HUES64 (cell line): ENCODE data around the gene RFWD3.

Experiments used
- H3K27ac ChIP-seq: 2 replicates; pipeline ENCODE4 v1.7.0; 2013; ENCODE audit warnings: low read depth, low read length, inconsistent platforms
- H3K27me3 ChIP-seq: 2 replicates; pipeline ENCODE4 v1.6.1; 2013; ENCODE audit warnings: mild to moderate bottlenecking, low read length; ENCODE audit not compliant: insufficient read depth
- H3K36me3 ChIP-seq: 2 replicates; pipeline ENCODE4 v1.6.1; 2013; ENCODE audit warnings: mild to moderate bottlenecking, low read length; ENCODE audit not compliant: insufficient read depth
- H3K4me1 ChIP-seq: 2 replicates; pipeline ENCODE4 v1.6.1; 2013; ENCODE audit warnings: mild to moderate bottlenecking, low read length, moderate library complexity; ENCODE audit not compliant: insufficient read depth
- H3K4me3 ChIP-seq: 2 replicates; pipeline ENCODE4 v1.5.1; 2013; ENCODE audit warnings: mild to moderate bottlenecking, low read length, moderate library complexity
- H3K9ac ChIP-seq: 2 replicates; pipeline ENCODE4 v1.6.1; 2013; ENCODE audit warnings: mild to moderate bottlenecking, low read depth, low read length
- H3K9me3 ChIP-seq: 2 replicates; pipeline ENCODE4 v1.6.1; 2013; ENCODE audit warnings: low read depth, low read length; ENCODE audit not compliant: insufficient read depth
- WGBS: fragments of 150-250, 120-280 bp; methylation state at CpG from one replicate; pipeline ENCODE4 v1.1.7; 2013; ENCODE audit warnings: missing lambda C conversion rate; 5-methylcytosine and 5-hydroxymethylcytosine counted together

Gene RFWD3

GRCh38 chr16:74608944-74609343 lies 57.7 kb downstream of the RFWD3 start:
- no peak overlapping the region for H3K9ac ChIP-seq
- H3K36me3 ChIP-seq: no peaks in the 10 kb centered on the region
- H3K4me3 ChIP-seq: no peak overlapping the region
- 94% methylated on average over 6 of the region's 6 CpGs for WGBS
- H3K9me3 ChIP-seq: no peaks in the 10 kb centered on the region
- H3K27ac ChIP-seq: no peak overlapping the region
- H3K27me3 ChIP-seq: no peaks in the 10 kb centered on the region
- H3K4me1 ChIP-seq: peaks cover 23% of the 10 kb centered on the region

- Histone ChIP-seq H3K9ac (no peak overlapping the region), H3K9me3 (no peaks in the 10 kb centered on the region), H3K27ac (peak overlapping the region; percentile 21), H3K4me1 (peaks cover 24% of the 10 kb centered on the region), H3K4me3 (no peak overlapping the region), H3K36me3 (no peaks in the 10 kb centered on the region), H3K27me3 (no peaks in the 10 kb centered on the region)
- 90% methylated on average over 6 of the region's 6 CpGs for WGBS
Observed at GRCh38 chr16:74608381-74608780, 58.3 kb downstream of the RFWD3 start.

GRCh38 chr16:74607962-74608356 lies 58.7 kb downstream of the RFWD3 start:
- no peaks in the 10 kb centered on the region for H3K9me3 ChIP-seq
- peaks cover 24% of the 10 kb centered on the region for H3K4me1 ChIP-seq
- H3K27ac ChIP-seq: peak overlapping the region; percentile 99
- H3K4me3 ChIP-seq: peak overlapping the region; percentile 74
- WGBS: 55% methylated on average over 6 of the region's 6 CpGs
- peak overlapping the region; percentile 27; the same call in 1 of the 2 replicates for H3K9ac ChIP-seq
- no peaks in the 10 kb centered on the region for H3K27me3 ChIP-seq
- H3K36me3 ChIP-seq: no peaks in the 10 kb centered on the region

GRCh38 chr16:74607310-74607961 lies 59.2 kb downstream of the RFWD3 start:
- 23% methylated on average over 10 of the region's 14 CpGs for WGBS
- Histone ChIP-seq H3K4me3 (peak overlapping the region; percentile 74), H3K4me1 (peaks cover 24% of the 10 kb centered on the region)

GRCh38 chr16:74606521-74607309 lies 60.0 kb downstream of the RFWD3 start, which contains the start of gene GLG1:
Gene GLG1, minus strand, starts transcription at chr16:74607114. Its CDS starts 20 bp downstream, at chr16:74607094.
- peak within 1 kb of the TSS; percentile 99 for H3K27ac ChIP-seq
- H3K9me3 ChIP-seq: no peaks in the 10 kb centered on the region
- peak within 1 kb of the TSS; percentile 74 for H3K4me3 ChIP-seq
- under 1% methylated on average over 77 of the region's 77 CpGs for WGBS
- H3K4me1 ChIP-seq: peaks cover 26% of the 10 kb centered on the region
- H3K9ac ChIP-seq: peak within 1 kb of the TSS; percentile 94
- H3K36me3 ChIP-seq: no peaks in the 10 kb centered on the region
- no peaks in the 10 kb centered on the region for H3K27me3 ChIP-seq

More at GRCh38 chr16:74607310-74607961, 59.2 kb downstream of the RFWD3 start:
- H3K36me3 ChIP-seq: no peaks in the 10 kb centered on the region
- H3K9ac ChIP-seq: peak overlapping the region; percentile 94
- H3K27ac ChIP-seq: peak overlapping the region; percentile 99
- H3K27me3 ChIP-seq: no peaks in the 10 kb centered on the region
- H3K9me3 ChIP-seq: no peaks in the 10 kb centered on the region

- Histone ChIP-seq H3K36me3 (no peaks in the 10 kb centered on the region), H3K4me1 (peaks cover 28% of the 10 kb centered on the region), H3K9ac (peak overlapping the region; percentile 94), H3K4me3 (peak overlapping the region; percentile 74), H3K27ac (peak overlapping the region; percentile 99), H3K9me3 (no peaks in the 10 kb centered on the region), H3K27me3 (no peaks in the 10 kb centered on the region)
- 5% methylated on average over 17 of the region's 17 CpGs for WGBS
Observed at GRCh38 chr16:74605746-74606520, 60.7 kb downstream of the RFWD3 start.

GRCh38 chr16:74605332-74605731 lies 61.3 kb downstream of the RFWD3 start:
- H3K4me3 ChIP-seq: peak overlapping the region; percentile 74
- H3K27ac ChIP-seq: no peak overlapping the region
- H3K27me3 ChIP-seq: no peaks in the 10 kb centered on the region
- WGBS: 66% methylated on average over 5 of the region's 6 CpGs
- H3K9ac ChIP-seq: peak overlapping the region; percentile 94; the same call in 1 of the 2 replicates
- H3K9me3 ChIP-seq: no peaks in the 10 kb centered on the region
- no peaks in the 10 kb centered on the region for H3K36me3 ChIP-seq
- H3K4me1 ChIP-seq: peaks cover 28% of the 10 kb centered on the region

GRCh38 chr16:74603848-74604247 lies 62.8 kb downstream of the RFWD3 start:
- H3K27me3 ChIP-seq: no peaks in the 10 kb centered on the region
- no peak overlapping the region for H3K4me3 ChIP-seq
- H3K9me3 ChIP-seq: no peaks in the 10 kb centered on the region
- H3K36me3 ChIP-seq: no peaks in the 10 kb centered on the region
- H3K27ac ChIP-seq: no peak overlapping the region
- 80% methylated on average over 4 of the region's 4 CpGs for WGBS
- no peak overlapping the region for H3K9ac ChIP-seq
- peaks cover 28% of the 10 kb centered on the region for H3K4me1 ChIP-seq

GRCh38 chr16:74601126-74601871 lies 65.4 kb downstream of the RFWD3 start:
- Histone ChIP-seq H3K4me3 (no peak overlapping the region), H3K27ac (no peak overlapping the region), H3K36me3 (peaks cover 7% of the 10 kb centered on the region; the same call in 1 of the 2 replicates), H3K9ac (no peak overlapping the region), H3K4me1 (peaks cover 18% of the 10 kb centered on the region), H3K9me3 (no peaks in the 10 kb centered on the region), H3K27me3 (no peaks in the 10 kb centered on the region)
- 84% methylated on average over 8 of the region's 9 CpGs for WGBS

GRCh38 chr16:74596586-74596985 lies 70.1 kb downstream of the RFWD3 start:
- no peak overlapping the region for H3K9ac ChIP-seq

More at GRCh38 chr16:74596586-74596985, 70.1 kb downstream of the RFWD3 start:
- Histone ChIP-seq H3K4me1 (peaks cover 1% of the 10 kb centered on the region), H3K27ac (no peak overlapping the region), H3K9me3 (no peaks in the 10 kb centered on the region), H3K27me3 (no peaks in the 10 kb centered on the region), H3K36me3 (peaks cover 7% of the 10 kb centered on the region; the same call in 1 of the 2 replicates), H3K4me3 (no peak overlapping the region)
- 94% methylated on average over 2 of the region's 2 CpGs for WGBS
